Measurements from ENCODE around the gene CARF. TPM values are rescaled to one million over a fixed set of nuclear protein-coding genes. Genes with fewer than 3 reads are reported as not detected.
A peak's percentile ranks its signal among the peaks of the same experiment; 100 is the strongest.

The CARF gene
- total RNA-seq, 2 donors from 2014 or later: 14.3 to 15.8 TPM

DNA sequence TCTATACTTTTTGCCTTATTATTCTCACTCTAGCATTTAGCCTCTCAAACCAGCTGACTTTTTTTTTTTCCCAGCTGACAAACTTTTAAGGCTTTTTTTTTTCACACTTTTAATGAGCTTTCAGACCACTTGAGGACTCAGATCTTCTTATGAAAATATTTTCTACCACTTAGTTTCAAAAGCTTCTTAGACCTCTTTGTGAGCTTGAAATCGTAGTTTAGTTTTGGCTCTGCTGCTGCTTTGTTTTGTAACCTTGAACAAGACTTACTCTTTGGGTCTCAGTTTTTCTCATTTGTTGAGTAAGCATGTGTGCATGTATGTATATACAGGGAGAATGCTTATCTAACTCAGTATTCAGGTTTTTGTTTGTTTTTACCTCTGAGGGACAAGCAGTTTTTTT, 106.1 kb downstream of the CARF start:
- no peaks in the 10 kb centered on the region for H3K4me1 ChIP-seq (replicated peaks)
- H3K9me3 ChIP-seq: no peaks in the 10 kb centered on the region
- H3K27me3 ChIP-seq (replicated peaks; ENCODE audit: insufficient read depth): no peaks in the 10 kb centered on the region
- no peaks in the 10 kb centered on the region for H3K36me3 ChIP-seq
- WGBS: 3% methylated on average over 1 of the region's 1 CpG
- TF ChIP-seq POLR2AphosphoS5 (IDR thresholded peaks at IDR 0.05): no peak
- TF ChIP-seq, protein P1, sequence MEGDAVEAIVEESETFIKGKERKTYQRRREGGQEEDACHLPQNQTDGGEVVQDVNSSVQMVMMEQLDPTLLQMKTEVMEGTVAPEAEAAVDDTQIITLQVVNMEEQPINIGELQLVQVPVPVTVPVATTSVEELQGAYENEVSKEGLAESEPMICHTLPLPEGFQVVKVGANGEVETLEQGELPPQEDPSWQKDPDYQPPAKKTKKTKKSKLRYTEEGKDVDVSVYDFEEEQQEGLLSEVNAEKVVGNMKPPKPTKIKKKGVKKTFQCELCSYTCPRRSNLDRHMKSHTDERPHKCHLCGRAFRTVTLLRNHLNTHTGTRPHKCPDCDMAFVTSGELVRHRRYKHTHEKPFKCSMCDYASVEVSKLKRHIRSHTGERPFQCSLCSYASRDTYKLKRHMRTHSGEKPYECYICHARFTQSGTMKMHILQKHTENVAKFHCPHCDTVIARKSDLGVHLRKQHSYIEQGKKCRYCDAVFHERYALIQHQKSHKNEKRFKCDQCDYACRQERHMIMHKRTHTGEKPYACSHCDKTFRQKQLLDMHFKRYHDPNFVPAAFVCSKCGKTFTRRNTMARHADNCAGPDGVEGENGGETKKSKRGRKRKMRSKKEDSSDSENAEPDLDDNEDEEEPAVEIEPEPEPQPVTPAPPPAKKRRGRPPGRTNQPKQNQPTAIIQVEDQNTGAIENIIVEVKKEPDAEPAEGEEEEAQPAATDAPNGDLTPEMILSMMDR (IDR thresholded peaks at IDR 0.05): no peak
- no peak for TF ChIP-seq POLR2A (IDR thresholded peaks at IDR 0.05)
- intact Hi-C loops (cut with DNase I): loop anchor here (10.0 kb wide), 1 partner anchor 103 kb away; the partner anchor contains the start of genes CARF and WDR12
- peak overlapping the region in 1 of 2 donors; percentile 4 for H3K4me3 ChIP-seq
- DNase-seq (ENCODE audit: low spot score): no peak
- no peak overlapping the region for H3K27ac ChIP-seq

DNA sequence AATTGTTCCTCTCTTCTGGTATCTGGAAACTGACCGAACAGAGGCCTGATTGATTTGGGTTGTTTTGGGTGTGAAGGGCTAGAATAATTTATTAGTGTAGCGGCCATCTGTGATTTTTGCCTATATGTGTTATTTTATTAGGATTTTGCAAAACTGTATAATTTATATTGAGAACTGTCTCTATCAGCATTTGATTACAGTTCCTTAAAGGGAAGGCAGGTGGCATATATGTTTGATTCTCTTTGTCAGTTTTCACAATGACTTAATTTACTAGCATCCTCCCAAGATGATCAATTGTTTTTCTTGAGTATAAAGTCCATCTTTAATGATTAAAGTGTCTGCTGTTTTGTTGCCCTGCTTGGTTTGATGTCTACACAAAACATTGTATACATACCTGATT, 107.1 kb downstream of the CARF start:
- H3K27ac ChIP-seq: no peak overlapping the region
- WGBS: 80% methylated on average over 2 of the region's 2 CpGs
- H3K4me3 ChIP-seq: no peak overlapping the region

DNA sequence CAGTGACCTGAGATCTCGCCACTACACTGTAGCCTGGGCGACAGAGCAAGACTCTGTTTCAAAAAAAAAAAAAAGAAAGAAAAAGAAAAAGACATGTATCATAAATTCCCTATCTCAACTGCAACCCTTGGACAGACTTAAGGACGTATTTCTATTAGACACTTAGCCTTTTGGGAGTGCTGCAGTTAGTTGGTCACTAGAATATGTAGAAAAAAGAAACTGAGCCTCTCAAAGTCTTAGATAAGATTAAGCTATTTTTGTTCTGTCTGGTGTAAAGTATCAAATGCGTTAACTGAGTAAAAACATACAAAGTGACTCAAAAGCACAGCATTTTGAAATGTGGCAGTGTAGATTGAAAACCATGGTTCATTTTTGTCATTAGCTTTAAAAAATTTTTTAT, 109.9 kb downstream of the CARF start:
- intact Hi-C loops (cut with DNase I): no loop called here
- Histone ChIP-seq H3K36me3 (no peaks in the 10 kb centered on the region), H3K27ac (no peak overlapping the region), H3K27me3 (replicated peaks; ENCODE audit: insufficient read depth) (no peaks in the 10 kb centered on the region), H3K4me3 (no peak overlapping the region), H3K4me1 (replicated peaks) (no peaks in the 10 kb centered on the region), H3K9me3 (no peaks in the 10 kb centered on the region)
- no peak for DNase-seq (ENCODE audit: low spot score)
- TF ChIP-seq POLR2A (IDR thresholded peaks at IDR 0.05): no peak
- TF ChIP-seq, protein P1 (IDR thresholded peaks at IDR 0.05): no peak
- no peak for TF ChIP-seq POLR2AphosphoS5 (IDR thresholded peaks at IDR 0.05)
- 78% methylated on average over 4 of the region's 4 CpGs for WGBS

More for the DNA sequence above, 107.1 kb downstream of the CARF start:
- intact Hi-C loops (cut with DNase I): loop anchor here (10.0 kb wide), 1 partner anchor 104 kb away; the partner anchor contains the start of genes CARF and WDR12
- DNase-seq (ENCODE audit: low spot score): no peak
- TF ChIP-seq, protein P1 (IDR thresholded peaks at IDR 0.05): no peak
- TF ChIP-seq POLR2A (IDR thresholded peaks at IDR 0.05) (no peak), POLR2AphosphoS5 (IDR thresholded peaks at IDR 0.05) (no peak)
- Histone ChIP-seq H3K9me3 (no peaks in the 10 kb centered on the region), H3K36me3 (no peaks in the 10 kb centered on the region), H3K4me1 (replicated peaks) (no peaks in the 10 kb centered on the region), H3K27me3 (replicated peaks; ENCODE audit: insufficient read depth) (no peaks in the 10 kb centered on the region)

DNA sequence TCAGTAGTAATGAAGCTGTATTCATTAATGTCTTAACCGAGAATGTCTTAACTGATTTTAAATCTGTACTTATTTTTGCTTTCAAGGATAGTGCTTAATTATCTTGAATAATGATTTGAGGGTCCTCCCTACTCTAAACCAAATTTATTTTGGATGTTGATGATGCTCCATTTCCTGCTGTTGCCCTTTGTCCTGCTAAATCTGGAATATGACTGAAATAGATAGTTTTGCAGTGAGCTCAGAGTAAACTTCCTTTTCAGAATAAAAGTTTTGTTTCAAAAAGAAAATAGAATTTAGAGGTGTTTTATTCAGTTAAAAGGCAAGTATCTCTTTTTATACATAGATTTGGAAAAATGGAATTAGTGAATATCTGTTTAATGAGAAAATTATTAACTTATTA, 110.7 kb downstream of the CARF start:
- Histone ChIP-seq H3K4me1 (replicated peaks) (no peaks in the 10 kb centered on the region), H3K36me3 (no peaks in the 10 kb centered on the region), H3K27ac (no peak overlapping the region), H3K4me3 (no peak overlapping the region), H3K27me3 (replicated peaks; ENCODE audit: insufficient read depth) (no peaks in the 10 kb centered on the region), H3K9me3 (no peaks in the 10 kb centered on the region)
- DNase-seq (ENCODE audit: low spot score): no peak
- TF ChIP-seq, protein P1 (IDR thresholded peaks at IDR 0.05): no peak
- TF ChIP-seq POLR2A (IDR thresholded peaks at IDR 0.05) (no peak), POLR2AphosphoS5 (IDR thresholded peaks at IDR 0.05) (no peak)
- 58% methylated on average over 1 of the region's 1 CpG for WGBS
- intact Hi-C loops (cut with DNase I): no loop called here

DNA sequence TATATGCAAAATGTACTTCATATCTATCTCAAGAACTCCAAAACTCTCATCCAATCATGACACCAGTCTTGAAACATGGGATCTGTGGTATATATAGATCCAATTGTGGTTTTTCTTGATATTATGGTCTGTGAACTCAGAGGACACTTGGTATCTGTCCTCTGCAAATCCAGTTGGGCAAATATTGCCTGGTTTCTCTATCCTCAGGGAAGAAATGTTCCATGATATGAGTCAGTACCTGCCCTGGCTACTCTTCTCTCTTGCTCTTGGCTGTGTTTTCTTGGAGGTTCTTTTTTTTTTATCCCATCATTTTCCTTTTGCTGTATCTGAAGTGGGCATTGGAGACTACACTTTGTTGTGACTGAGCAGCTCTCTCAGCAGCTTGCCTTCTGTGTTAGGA, 113.5 kb downstream of the CARF start:
- Histone ChIP-seq H3K36me3 (no peaks in the 10 kb centered on the region), H3K9me3 (no peaks in the 10 kb centered on the region), H3K27me3 (replicated peaks; ENCODE audit: insufficient read depth) (no peaks in the 10 kb centered on the region), H3K4me1 (replicated peaks) (no peaks in the 10 kb centered on the region), H3K27ac (no peak overlapping the region), H3K4me3 (no peak overlapping the region)
- no peak for DNase-seq (ENCODE audit: low spot score)
- intact Hi-C loops (cut with DNase I): no loop called here
- TF ChIP-seq, protein P1 (IDR thresholded peaks at IDR 0.05): no peak
- TF ChIP-seq POLR2AphosphoS5 (IDR thresholded peaks at IDR 0.05): no peak
- no peak for TF ChIP-seq POLR2A (IDR thresholded peaks at IDR 0.05)

Data from prostate gland (tissue), 2 donors.